ENCODE results near the gene RNF224. TPM values are rescaled to one million over a fixed set of nuclear protein-coding genes. Genes with fewer than 3 reads are reported as not detected.

RNF224 gene
- total and polyA plus RNA-seq, 2 of the 13 experiments (the other 11 are each of a cell fraction or from before 2014, with no cell fraction given): 0.09 TPM; not detected in 1

GRCh38 chr9:137218754-137219271 lies 8.5 kb upstream of the RNF224 start (continued):
- TF ChIP-seq NONO (IDR thresholded peaks at IDR 0.05): no peak
- peak; percentile 62; the same call in 1 of the 2 replicates for TF ChIP-seq NONO (CRISPR knock-in tag; conservative IDR thresholded peaks at IDR 0.05)
- no peak for TF ChIP-seq FOXM1 (CRISPR knock-in tag; IDR thresholded peaks at IDR 0.05)
- no peak for TF ChIP-seq ZMYM3 (CRISPR knock-in tag; IDR thresholded peaks at IDR 0.05)
- TF ChIP-seq ETV5 (CRISPR knock-in tag; IDR thresholded peaks at IDR 0.05; ENCODE audit: borderline replicate concordance): peak; percentile 84
- TF ChIP-seq EEA1 (CRISPR knock-in tag; IDR thresholded peaks at IDR 0.05; ENCODE audit: borderline replicate concordance): no peak
- TF ChIP-seq FUBP1 (CRISPR knock-in tag; IDR thresholded peaks at IDR 0.05; ENCODE audit: borderline replicate concordance): no peak
- TF ChIP-seq ZFP91 (CRISPR knock-in tag; IDR thresholded peaks at IDR 0.05; ENCODE audit: borderline replicate concordance): no peak
- TF ChIP-seq CERS6 (CRISPR knock-in tag; IDR thresholded peaks at IDR 0.05): no peak
- no peak for TF ChIP-seq NCOA5 (CRISPR knock-in tag; IDR thresholded peaks at IDR 0.05)
- TF ChIP-seq ARID5B (CRISPR knock-in tag; IDR thresholded peaks at IDR 0.05): peak; percentile 71
- no peak for TF ChIP-seq NFE2L2 (IDR thresholded peaks at IDR 0.05; ENCODE audit: low read length)
- TF ChIP-seq ZBTB25 (CRISPR knock-in tag; IDR thresholded peaks at IDR 0.05): peak; percentile 49; the same call in 1 of the 2 replicates
- TF ChIP-seq TGIF2 (CRISPR knock-in tag; IDR thresholded peaks at IDR 0.05): no peak; the same call in none of the 2 replicates
- TF ChIP-seq JDP2 (CRISPR knock-in tag; IDR thresholded peaks at IDR 0.05; ENCODE audit: borderline replicate concordance): no peak
- TF ChIP-seq HHEX (CRISPR knock-in tag; IDR thresholded peaks at IDR 0.05): no peak
- no peak for TF ChIP-seq ZNF691 (CRISPR knock-in tag; IDR thresholded peaks at IDR 0.05; ENCODE audit: borderline replicate concordance, low read depth)
- peak; percentile 89 for TF ChIP-seq KDM2A (CRISPR knock-in tag; IDR thresholded peaks at IDR 0.05; ENCODE audit: borderline replicate concordance, low read depth)
- no peak for TF ChIP-seq CHCHD3 (CRISPR knock-in tag; IDR thresholded peaks at IDR 0.05)
- TF ChIP-seq MXI1 (IDR thresholded peaks at IDR 0.05; ENCODE audit: borderline replicate concordance, low read depth, low read length): peak; percentile 42; the same call in 1 of the 3 replicates
